DND-41 (cell line): ENCODE results near the gene ADAM17.
A peak's percentile ranks its signal among the peaks of the same experiment; 100 is the strongest.

Source experiments
- ATAC-seq: fragments of 200-7000 bp; cut with Tn5 transposase; 3 replicates; pipeline ENCODE4 v1.9.1; 2021; ENCODE audit warnings: low read depth; ENCODE audit not compliant: insufficient read depth
- DNase-seq: peaks from one replicate; pipeline ENCODE4 v3.0.0-alpha.2; 2020
- H2AFZ ChIP-seq: 2 replicates; pipeline ENCODE4 v1.6.0; 2012; ENCODE audit warnings: low read depth, low read length
- H3K27ac ChIP-seq: 2 replicates; pipeline ENCODE4 v1.5.1; 2012; ENCODE audit warnings: low read length, inconsistent platforms
- H3K27me3 ChIP-seq: fragments of 200-600 bp; sonication (generic); 2 replicates; pipeline ENCODE4 v1.6.0; 2012; ENCODE audit warnings: low read length, mild to moderate bottlenecking, inconsistent platforms; ENCODE audit not compliant: insufficient read depth, poor library complexity
- H3K36me3 ChIP-seq: 2 replicates; pipeline ENCODE4 v1.5.1; 2012; ENCODE audit warnings: low read length, inconsistent platforms; ENCODE audit not compliant: insufficient read depth
- H3K4me1 ChIP-seq: 2 replicates; pipeline ENCODE4 v1.5.1; 2012; ENCODE audit warnings: mild to moderate bottlenecking, low read length; ENCODE audit not compliant: insufficient read depth
- H3K4me2 ChIP-seq: 2 replicates; pipeline ENCODE4 v1.6.0; 2012; ENCODE audit warnings: mild to moderate bottlenecking, moderate library complexity, low read length, inconsistent platforms; ENCODE audit not compliant: insufficient read depth
- H3K4me3 ChIP-seq, 2 experiments: fragments of 200-600 bp in 1 of 2; shearing (Covaris generic) in 1 of 2; 2 replicates each; pipeline ENCODE4 v1.5.1; 2012 to 2016; ENCODE audit warnings: inconsistent platforms in 2 of 2, low read length in 2 of 2, mild to moderate bottlenecking in 2 of 2, low read depth in 1 of 2, moderate library complexity in 1 of 2
- H3K79me2 ChIP-seq: 2 replicates; pipeline ENCODE4 v1.6.0; 2012; ENCODE audit warnings: low read length, inconsistent platforms; ENCODE audit not compliant: insufficient read depth
- H3K9ac ChIP-seq: 2 replicates; pipeline ENCODE4 v1.6.0; 2012; ENCODE audit warnings: low read depth, mild to moderate bottlenecking, inconsistent platforms, low read length, moderate library complexity
- H3K9me3 ChIP-seq: 2 replicates; pipeline ENCODE4 v1.5.1; 2012; ENCODE audit warnings: low read length, moderate library complexity, mild to moderate bottlenecking, inconsistent platforms; ENCODE audit not compliant: insufficient read depth, severe bottlenecking
- H4K20me1 ChIP-seq: 2 replicates; pipeline ENCODE4 v1.6.0; 2012; ENCODE audit warnings: low read length; ENCODE audit not compliant: insufficient read depth
- EZH2 ChIP-seq: IDR thresholded peaks from 3 replicates; pipeline ENCODE4 v1.6.1; 2012; ENCODE audit warnings: borderline replicate concordance, low read depth, mild to moderate bottlenecking, moderate library complexity, low read length, inconsistent platforms; ENCODE audit not compliant: severe bottlenecking
- TF ChIP-seq, protein P1 (sequence below): IDR thresholded peaks from 2 replicates; pipeline ENCODE4 v1.5.1; 2012; ENCODE audit warnings: borderline replicate concordance, low read length, moderate library complexity, mild to moderate bottlenecking; ENCODE audit not compliant: poor library complexity, severe bottlenecking; ENCODE audit errors: extremely low read depth

ADAM17 gene

GRCh38 chr2:9543557-9543956 lies 12.1 kb downstream of the ADAM17 start:
- ATAC-seq (peak; percentile 73), DNase-seq (no peak)
- Histone ChIP-seq H3K27ac (no peak overlapping the region), H3K9me3 (no peaks in the 10 kb centered on the region), H4K20me1 (peaks cover 29% of the 10 kb centered on the region; the same call in 1 of the 2 replicates), H3K4me2 (no peak overlapping the region), H3K4me1 (peaks cover 12% of the 10 kb centered on the region; the same call in 1 of the 2 replicates), H3K79me2 (peaks cover 81% of the 10 kb centered on the region), H3K27me3 (no peaks in the 10 kb centered on the region), H3K36me3 (peaks cover 13% of the 10 kb centered on the region), H2AFZ (no peak overlapping the region), H3K4me3 (no peak overlapping the region), H3K9ac (no peak overlapping the region)
- TF ChIP-seq, protein P1, sequence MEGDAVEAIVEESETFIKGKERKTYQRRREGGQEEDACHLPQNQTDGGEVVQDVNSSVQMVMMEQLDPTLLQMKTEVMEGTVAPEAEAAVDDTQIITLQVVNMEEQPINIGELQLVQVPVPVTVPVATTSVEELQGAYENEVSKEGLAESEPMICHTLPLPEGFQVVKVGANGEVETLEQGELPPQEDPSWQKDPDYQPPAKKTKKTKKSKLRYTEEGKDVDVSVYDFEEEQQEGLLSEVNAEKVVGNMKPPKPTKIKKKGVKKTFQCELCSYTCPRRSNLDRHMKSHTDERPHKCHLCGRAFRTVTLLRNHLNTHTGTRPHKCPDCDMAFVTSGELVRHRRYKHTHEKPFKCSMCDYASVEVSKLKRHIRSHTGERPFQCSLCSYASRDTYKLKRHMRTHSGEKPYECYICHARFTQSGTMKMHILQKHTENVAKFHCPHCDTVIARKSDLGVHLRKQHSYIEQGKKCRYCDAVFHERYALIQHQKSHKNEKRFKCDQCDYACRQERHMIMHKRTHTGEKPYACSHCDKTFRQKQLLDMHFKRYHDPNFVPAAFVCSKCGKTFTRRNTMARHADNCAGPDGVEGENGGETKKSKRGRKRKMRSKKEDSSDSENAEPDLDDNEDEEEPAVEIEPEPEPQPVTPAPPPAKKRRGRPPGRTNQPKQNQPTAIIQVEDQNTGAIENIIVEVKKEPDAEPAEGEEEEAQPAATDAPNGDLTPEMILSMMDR, result no peak

DNA sequence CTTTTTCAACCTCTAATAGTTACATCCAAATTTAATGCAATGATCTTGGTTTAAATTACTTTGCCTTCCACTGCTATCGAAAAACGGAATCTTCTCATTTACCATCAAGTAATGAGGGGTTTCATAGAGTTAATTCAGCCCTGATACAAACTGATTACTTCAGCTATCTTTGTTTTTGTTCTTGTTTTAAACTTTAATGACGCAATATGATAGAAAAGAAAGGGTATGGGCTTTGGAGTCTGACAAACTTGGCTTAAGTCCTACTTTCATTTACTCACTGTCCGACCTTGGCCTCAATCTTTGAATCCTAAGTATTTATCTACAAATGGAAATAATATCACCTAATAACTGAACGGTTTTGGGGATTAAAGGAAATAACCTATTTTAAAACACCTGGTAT lies 16.1 kb downstream of the ADAM17 start:
- Histone ChIP-seq H3K27ac (no peak overlapping the region), H3K9ac (no peak overlapping the region), H3K27me3 (no peaks in the 10 kb centered on the region), H3K4me1 (peaks cover 3% of the 10 kb centered on the region; the same call in 1 of the 2 replicates), H4K20me1 (peaks cover 10% of the 10 kb centered on the region; the same call in 1 of the 2 replicates), H3K4me3 (no peak overlapping the region), H2AFZ (no peak overlapping the region), H3K79me2 (peaks cover 48% of the 10 kb centered on the region), H3K9me3 (no peaks in the 10 kb centered on the region), H3K36me3 (peaks cover 18% of the 10 kb centered on the region), H3K4me2 (no peak overlapping the region)
- no peak for DNase-seq
- no peak for ATAC-seq
- TF ChIP-seq, protein P1, result no peak
- TF ChIP-seq EZH2, result no peak

DNA sequence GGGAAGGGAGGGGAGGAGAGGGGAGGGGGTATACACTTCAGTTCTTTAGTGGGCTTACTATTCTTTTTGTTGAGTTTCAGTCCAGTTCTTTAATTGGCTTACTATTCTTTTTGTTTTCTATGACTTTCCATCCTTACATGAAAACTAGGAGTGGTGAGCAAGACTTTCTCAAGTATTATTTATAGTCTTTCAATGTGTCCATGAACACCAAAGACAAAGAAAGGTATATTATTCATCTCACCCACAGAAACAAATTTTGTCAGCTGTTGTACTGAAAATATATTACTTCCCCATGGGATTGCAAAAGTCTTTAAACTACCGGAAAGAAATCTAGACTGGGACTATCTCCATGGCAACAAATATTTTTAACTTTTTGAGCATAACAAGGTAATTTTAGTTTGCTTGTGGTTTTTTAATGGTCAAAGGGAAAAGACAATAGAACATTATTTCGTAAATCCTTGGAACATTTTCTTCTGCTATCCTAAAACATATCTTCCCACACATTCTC lies 17.6 kb downstream of the ADAM17 start:
- Histone ChIP-seq H3K27me3 (no peaks in the 10 kb centered on the region), H3K36me3 (peaks cover 33% of the 10 kb centered on the region), H3K27ac (no peak overlapping the region), H3K9ac (no peak overlapping the region), H4K20me1 (no peaks in the 10 kb centered on the region; the same call in 1 of the 2 replicates), H3K9me3 (no peaks in the 10 kb centered on the region), H3K4me2 (no peak overlapping the region), H2AFZ (no peak overlapping the region), H3K79me2 (peaks cover 33% of the 10 kb centered on the region), H3K4me1 (no peaks in the 10 kb centered on the region), H3K4me3 (no peak overlapping the region)
- DNase-seq (no peak), ATAC-seq (no peak)
- no peak for TF ChIP-seq EZH2
- TF ChIP-seq, protein P1, result no peak

DNA sequence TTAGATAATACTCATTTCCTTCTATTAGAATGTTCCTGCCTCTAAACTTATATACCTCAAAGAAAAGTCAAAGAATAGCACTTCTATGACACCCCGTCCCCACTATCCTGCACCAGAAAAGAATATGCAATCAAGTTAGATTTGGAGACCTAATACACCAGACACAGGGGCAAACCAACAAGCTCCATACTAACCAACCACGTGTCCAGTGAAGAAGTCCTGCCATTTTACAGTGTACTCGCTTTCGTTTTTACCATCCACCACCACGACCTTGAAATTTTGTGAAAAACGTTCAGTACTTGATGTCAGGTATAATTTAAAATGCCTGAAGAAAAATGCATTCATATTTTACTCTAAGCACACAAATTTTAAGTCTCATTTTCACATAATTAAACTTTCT lies 19.1 kb downstream of the ADAM17 start:
- ATAC-seq, result no peak
- DNase-seq, result no peak
- no peak overlapping the region for H3K4me2 ChIP-seq
- H3K4me3 ChIP-seq, result no peak overlapping the region
- no peaks in the 10 kb centered on the region for H3K4me1 ChIP-seq
- H3K36me3 ChIP-seq, result peaks cover 41% of the 10 kb centered on the region
- no peak overlapping the region for H3K9ac ChIP-seq
- H3K9me3 ChIP-seq, result no peaks in the 10 kb centered on the region
- peaks cover 26% of the 10 kb centered on the region for H3K79me2 ChIP-seq
- no peak overlapping the region for H3K27ac ChIP-seq
- no peaks in the 10 kb centered on the region for H3K27me3 ChIP-seq
- TF ChIP-seq, protein P1, result no peak
- no peak for TF ChIP-seq EZH2
- H2AFZ ChIP-seq, result no peak overlapping the region
- no peaks in the 10 kb centered on the region for H4K20me1 ChIP-seq
